GM21423 (cell line): ENCODE measurements around the gene LRRC3.

ENCODE experiments used
- ATAC-seq: cut with Tn5 transposase; IDR thresholded peaks from one replicate; pipeline ENCODE4 v1.9.1; 2021; ENCODE audit warnings: mild to moderate bottlenecking, moderate library complexity; ENCODE audit not compliant: unreplicated experiment

LRRC3 gene

GRCh38 chr21:44509539-44509938 lies 54.2 kb downstream of the LRRC3 start:
- ATAC-seq = no peak

- ATAC-seq = no peak
Measured at GRCh38 chr21:44510109-44510507, 54.8 kb downstream of the LRRC3 start.

GRCh38 chr21:44510508-44511218 lies 55.4 kb downstream of the LRRC3 start:
- ATAC-seq = no peak

GRCh38 chr21:44511219-44511937 lies 56.1 kb downstream of the LRRC3 start:
- ATAC-seq = no peak
